MM.1S (cell line): Measurements from ENCODE around the gene EGFLAM.

Experiments used
- DNase-seq: peaks from one replicate; pipeline ENCODE4 v3.0.0-alpha.2; 2015
- H2AFZ ChIP-seq: fragments of 300-600 bp; sonication (generic); 2 replicates; pipeline ENCODE4 v1.6.0; 2016; ENCODE audit warnings: antibody characterized with exemption, low read length
- H3F3A ChIP-seq: fragments of 300-600 bp; sonication (generic); 2 replicates; pipeline ENCODE4 v1.6.1; 2016; ENCODE audit warnings: mild to moderate bottlenecking, antibody characterized with exemption, low read length, moderate library complexity, mixed read lengths; ENCODE audit not compliant: insufficient read depth
- H3K27ac ChIP-seq: fragments of 300-600 bp; sonication (generic); 2 replicates; pipeline ENCODE4 v1.5.1; 2016; ENCODE audit warnings: mild to moderate bottlenecking, low read length
- H3K27me3 ChIP-seq: fragments of 300-600 bp; sonication (generic); replicated peaks from 2 replicates; pipeline ENCODE4 v1.6.0; 2016; ENCODE audit warnings: low read length; ENCODE audit not compliant: insufficient read depth
- H3K36me3 ChIP-seq: fragments of 300-600 bp; sonication (generic); replicated peaks from 2 replicates; pipeline ENCODE4 v1.6.1; 2016; ENCODE audit warnings: mild to moderate bottlenecking, low read length, mixed read lengths; ENCODE audit not compliant: insufficient read depth
- H3K4me1 ChIP-seq: fragments of 300-600 bp; sonication (generic); 2 replicates; pipeline ENCODE4 v1.6.1; 2016; ENCODE audit warnings: low read length, mixed read lengths
- H3K4me2 ChIP-seq: fragments of 300-600 bp; sonication (generic); 2 replicates; pipeline ENCODE4 v1.6.0; 2016; ENCODE audit warnings: low read depth, low read length
- H3K4me3 ChIP-seq: fragments of 300-600 bp; sonication (generic); 2 replicates; pipeline ENCODE4 v1.5.1; 2016; ENCODE audit warnings: low read length, mixed read lengths
- H3K79me2 ChIP-seq: fragments of 300-600 bp; sonication (generic); 2 replicates; pipeline ENCODE4 v1.6.1; 2016; ENCODE audit warnings: mixed run types, low read length, mixed read lengths
- H3K9ac ChIP-seq: fragments of 300-600 bp; sonication (generic); 2 replicates; pipeline ENCODE4 v1.6.1; 2016; ENCODE audit warnings: low read length, mixed read lengths
- H3K9me2 ChIP-seq: fragments of 300-600 bp; sonication (generic); replicated peaks from 2 replicates; pipeline ENCODE4 v1.6.1; 2016; ENCODE audit warnings: mild to moderate bottlenecking, low read length, mixed read lengths; ENCODE audit not compliant: insufficient read depth
- H3K9me3 ChIP-seq: fragments of 300-600 bp; sonication (generic); replicated peaks from 2 replicates; pipeline ENCODE4 v1.6.1; 2016; ENCODE audit warnings: mild to moderate bottlenecking, low read length, mixed read lengths; ENCODE audit not compliant: insufficient read depth
- H4K20me1 ChIP-seq: fragments of 300-600 bp; sonication (generic); 2 replicates; pipeline ENCODE4 v1.6.1; 2016; ENCODE audit warnings: mild to moderate bottlenecking, low read length, moderate library complexity, mixed read lengths; ENCODE audit not compliant: insufficient read depth
- EZH2 ChIP-seq: fragments of 300-600 bp; sonication (generic); optimal IDR thresholded peaks from 2 replicates; pipeline ENCODE3; 2017; ENCODE audit warnings: low read depth, mild to moderate bottlenecking, antibody characterized with exemption, low read length, mixed read lengths
- EZH2phosphoT487 ChIP-seq: fragments of 300-600 bp; sonication (generic); IDR thresholded peaks from 2 replicates; pipeline ENCODE4 v1.6.1; 2018; ENCODE audit warnings: antibody characterized with exemption, low read length
- TF ChIP-seq, protein P1 (sequence below): fragments of 300-600 bp; sonication (generic); IDR thresholded peaks from 2 replicates; pipeline ENCODE4 v1.5.1; 2016; ENCODE audit warnings: antibody characterized with exemption, low read length, mixed read lengths

EGFLAM gene

DNA sequence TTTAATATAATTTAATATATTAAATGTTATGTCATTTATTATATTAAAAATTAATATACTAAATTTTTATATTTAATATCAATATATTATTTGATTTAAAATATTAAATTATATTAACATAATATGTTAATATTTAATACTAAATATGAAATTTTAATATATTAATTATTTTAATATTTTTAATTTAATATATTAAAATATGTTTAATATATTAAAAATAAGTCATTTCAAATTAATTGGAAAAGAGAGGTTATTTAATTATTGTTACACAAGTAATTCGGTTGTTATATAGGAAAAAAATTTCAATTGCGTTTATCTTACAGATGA is 183.9 kb downstream of the EGFLAM start:
- no peaks in the 10 kb centered on the region for H3K27me3 ChIP-seq
- H3K4me1 ChIP-seq, result no peaks in the 10 kb centered on the region
- no peak overlapping the region for H3K9ac ChIP-seq
- no peaks in the 10 kb centered on the region for H4K20me1 ChIP-seq
- TF ChIP-seq, protein P1, sequence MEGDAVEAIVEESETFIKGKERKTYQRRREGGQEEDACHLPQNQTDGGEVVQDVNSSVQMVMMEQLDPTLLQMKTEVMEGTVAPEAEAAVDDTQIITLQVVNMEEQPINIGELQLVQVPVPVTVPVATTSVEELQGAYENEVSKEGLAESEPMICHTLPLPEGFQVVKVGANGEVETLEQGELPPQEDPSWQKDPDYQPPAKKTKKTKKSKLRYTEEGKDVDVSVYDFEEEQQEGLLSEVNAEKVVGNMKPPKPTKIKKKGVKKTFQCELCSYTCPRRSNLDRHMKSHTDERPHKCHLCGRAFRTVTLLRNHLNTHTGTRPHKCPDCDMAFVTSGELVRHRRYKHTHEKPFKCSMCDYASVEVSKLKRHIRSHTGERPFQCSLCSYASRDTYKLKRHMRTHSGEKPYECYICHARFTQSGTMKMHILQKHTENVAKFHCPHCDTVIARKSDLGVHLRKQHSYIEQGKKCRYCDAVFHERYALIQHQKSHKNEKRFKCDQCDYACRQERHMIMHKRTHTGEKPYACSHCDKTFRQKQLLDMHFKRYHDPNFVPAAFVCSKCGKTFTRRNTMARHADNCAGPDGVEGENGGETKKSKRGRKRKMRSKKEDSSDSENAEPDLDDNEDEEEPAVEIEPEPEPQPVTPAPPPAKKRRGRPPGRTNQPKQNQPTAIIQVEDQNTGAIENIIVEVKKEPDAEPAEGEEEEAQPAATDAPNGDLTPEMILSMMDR, result no peak
- H3F3A ChIP-seq, result no peaks in the 10 kb centered on the region
- no peaks in the 10 kb centered on the region for H3K9me3 ChIP-seq
- no peak overlapping the region for H3K4me2 ChIP-seq
- H2AFZ ChIP-seq, result no peak overlapping the region
- no peak overlapping the region for H3K27ac ChIP-seq
- no peak overlapping the region for H3K4me3 ChIP-seq
- no peak for DNase-seq
- no peaks in the 10 kb centered on the region for H3K9me2 ChIP-seq
- H3K36me3 ChIP-seq, result no peaks in the 10 kb centered on the region
- H3K79me2 ChIP-seq, result no peaks in the 10 kb centered on the region

DNA sequence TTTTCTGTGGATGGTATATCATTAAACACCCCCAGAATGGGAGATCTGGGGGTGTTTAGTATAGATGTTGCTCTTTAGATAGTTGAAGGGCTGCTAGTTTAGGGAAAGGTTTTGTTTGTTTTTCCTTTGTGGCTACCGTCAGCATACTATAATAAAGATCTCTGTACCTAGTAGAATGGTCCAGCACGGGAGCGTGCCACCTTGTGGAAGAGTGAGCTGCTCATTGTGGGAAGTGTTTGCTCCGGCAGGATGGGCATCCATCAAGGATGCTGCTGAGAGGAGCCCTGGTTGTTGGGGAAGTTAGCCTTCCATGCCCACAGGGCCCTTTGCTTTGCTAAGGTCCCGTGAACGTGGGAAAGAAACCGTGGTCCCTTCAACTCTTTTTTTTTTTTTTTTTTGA is 185.0 kb downstream of the EGFLAM start:
- Histone ChIP-seq H3K4me3 (no peak overlapping the region), H3K4me1 (no peaks in the 10 kb centered on the region), H3F3A (no peaks in the 10 kb centered on the region), H3K4me2 (no peak overlapping the region), H3K79me2 (no peaks in the 10 kb centered on the region), H3K9me2 (no peaks in the 10 kb centered on the region), H3K36me3 (no peaks in the 10 kb centered on the region), H3K9ac (no peak overlapping the region), H4K20me1 (no peaks in the 10 kb centered on the region), H3K27ac (no peak overlapping the region), H3K9me3 (no peaks in the 10 kb centered on the region), H2AFZ (no peak overlapping the region), H3K27me3 (no peaks in the 10 kb centered on the region; the same call in 1 of the 2 replicates)
- no peak for DNase-seq
- TF ChIP-seq EZH2, result no peak
- TF ChIP-seq EZH2phosphoT487, result no peak
- TF ChIP-seq, protein P1, result no peak

DNA sequence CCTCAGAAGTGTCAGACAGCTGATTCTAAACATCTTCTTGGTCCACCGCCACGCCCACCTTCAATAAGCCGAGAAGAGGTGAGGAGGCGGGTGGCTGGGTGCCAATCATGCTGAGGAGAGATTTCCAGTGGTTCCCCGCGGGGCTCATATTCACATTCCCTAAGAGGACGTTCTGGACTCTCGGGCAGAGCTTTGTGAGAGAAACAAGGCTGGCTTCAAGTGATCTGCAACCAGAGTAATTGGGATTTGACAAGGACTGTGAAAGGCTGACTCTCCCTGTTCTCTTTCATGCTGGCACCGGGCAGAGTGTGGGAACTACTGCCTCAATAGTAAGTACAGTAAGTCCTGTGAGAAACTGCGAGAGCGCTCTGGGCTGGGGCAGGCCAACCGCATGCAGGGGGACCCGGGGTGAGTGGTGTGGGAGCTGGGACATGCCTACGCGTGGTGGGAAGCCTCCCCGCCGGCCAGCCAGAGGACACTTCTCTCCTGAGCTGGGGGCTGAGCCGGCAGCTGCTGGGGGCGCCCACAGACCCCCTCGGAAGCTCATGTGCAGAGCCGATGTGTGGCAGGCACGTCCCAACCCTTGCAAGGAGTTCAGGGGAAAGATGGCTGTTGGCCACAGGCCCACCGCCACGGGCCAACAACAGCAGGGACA is 187.1 kb downstream of the EGFLAM start:
- Histone ChIP-seq H3K4me1 (no peaks in the 10 kb centered on the region), H3K27ac (no peak overlapping the region), H2AFZ (no peak overlapping the region)

More for the DNA sequence above, 187.1 kb downstream of the EGFLAM start:
- DNase-seq, result no peak
- Histone ChIP-seq H3K9me2 (no peaks in the 10 kb centered on the region), H3K4me3 (no peak overlapping the region), H3K27me3 (peaks cover 12% of the 10 kb centered on the region), H3F3A (no peaks in the 10 kb centered on the region), H3K4me2 (no peak overlapping the region), H3K79me2 (no peaks in the 10 kb centered on the region), H3K9me3 (no peaks in the 10 kb centered on the region), H3K9ac (no peak overlapping the region), H3K36me3 (no peaks in the 10 kb centered on the region), H4K20me1 (no peaks in the 10 kb centered on the region)
- TF ChIP-seq, protein P1, result no peak
- no peak for TF ChIP-seq EZH2
- no peak for TF ChIP-seq EZH2phosphoT487
